GM19023 (cell line): ENCODE data around the gene AMMECR1.

Experiments
- ATAC-seq: cut with Tn5 transposase; IDR thresholded peaks from one replicate; pipeline ENCODE4 v1.9.1; 2021; ENCODE audit warnings: mild to moderate bottlenecking, moderate library complexity; ENCODE audit not compliant: unreplicated experiment

AMMECR1 gene

GRCh38 chrX:110311437-110312230 lies 6.3 kb downstream of the AMMECR1 start:
- ATAC-seq: no peak

DNA sequence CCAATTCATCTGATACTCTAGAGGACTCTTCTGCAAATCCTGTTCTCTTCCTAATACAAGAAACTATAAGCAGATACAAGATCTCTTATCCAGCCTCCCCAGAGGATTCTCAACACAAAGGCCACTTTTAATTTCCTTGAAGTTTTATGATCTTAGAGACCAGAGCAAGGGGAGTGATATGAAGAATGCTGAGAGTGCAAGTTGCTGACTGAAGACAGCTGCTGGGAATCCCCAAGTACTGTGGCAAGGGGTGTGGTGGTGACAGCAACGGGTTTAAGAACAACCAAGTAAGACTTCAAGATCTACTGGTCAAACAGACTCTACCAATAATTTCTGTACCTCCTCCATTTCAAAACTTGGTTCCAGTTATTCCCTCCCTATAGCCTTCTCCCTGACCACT lies 7.0 kb downstream of the AMMECR1 start:
- peak; percentile 91 for ATAC-seq

- ATAC-seq: peak; percentile 18
These were observed 7.7 kb downstream of the AMMECR1 start for GRCh38 chrX:110310000-110310790.

DNA sequence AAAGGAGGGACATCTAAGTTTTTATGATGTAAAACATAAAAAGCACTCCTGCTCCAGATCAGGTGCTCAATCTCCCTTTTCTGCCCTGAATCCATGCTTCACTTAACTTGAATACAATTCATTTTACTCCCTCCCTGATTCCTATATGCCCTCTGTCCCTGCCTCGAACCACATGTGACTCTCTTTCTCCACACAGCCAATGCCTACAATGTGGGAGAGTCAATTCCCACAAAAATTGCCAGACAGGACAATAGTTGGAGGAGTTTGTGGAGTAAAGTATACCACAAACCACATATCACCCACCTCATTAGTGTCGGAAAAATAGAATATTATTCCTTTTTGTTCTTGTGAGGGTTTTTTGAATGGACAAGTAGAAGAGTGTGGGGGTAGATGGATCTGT lies 9.7 kb downstream of the AMMECR1 start:
- no peak for ATAC-seq

DNA sequence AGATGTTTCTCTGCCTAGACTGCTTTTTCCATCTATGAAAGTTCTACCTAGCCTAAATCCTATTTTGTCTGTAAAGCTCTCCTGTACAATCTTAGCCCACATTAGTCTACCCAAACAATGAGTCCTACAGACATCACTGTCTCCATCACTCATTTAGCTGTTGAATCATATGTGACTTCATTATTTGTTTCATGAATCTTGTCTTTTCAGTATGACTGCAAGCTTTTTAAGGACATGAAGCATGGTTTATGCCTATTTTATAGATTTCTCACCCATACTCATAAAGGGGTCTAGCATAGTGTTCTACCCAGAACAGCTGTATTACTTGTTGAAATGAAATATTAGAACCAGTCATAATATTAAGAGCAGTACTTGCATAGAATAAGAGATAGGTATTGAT lies 13.0 kb downstream of the AMMECR1 start:
- no peak for ATAC-seq

DNA sequence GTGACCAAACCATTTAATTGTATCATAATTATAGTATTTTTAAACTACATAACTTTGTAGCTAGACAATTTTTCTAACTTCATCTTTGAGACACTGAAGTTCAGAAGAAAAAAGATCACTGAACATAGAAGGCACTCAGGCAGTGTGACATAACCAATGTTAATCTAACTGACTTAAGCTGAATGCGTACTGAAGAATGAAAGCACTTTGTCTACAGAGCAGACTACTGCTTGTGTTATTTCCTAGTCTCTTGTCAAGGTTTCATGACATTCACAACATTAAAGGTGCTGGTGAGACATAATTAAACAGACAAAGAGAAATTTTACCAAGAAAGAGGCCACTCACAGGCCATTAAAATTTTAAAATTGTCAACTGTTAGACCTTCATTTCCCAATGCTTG lies 13.5 kb downstream of the AMMECR1 start:
- no peak for ATAC-seq

GRCh38 chrX:110302975-110303374 lies 14.9 kb downstream of the AMMECR1 start:
- no peak for ATAC-seq

DNA sequence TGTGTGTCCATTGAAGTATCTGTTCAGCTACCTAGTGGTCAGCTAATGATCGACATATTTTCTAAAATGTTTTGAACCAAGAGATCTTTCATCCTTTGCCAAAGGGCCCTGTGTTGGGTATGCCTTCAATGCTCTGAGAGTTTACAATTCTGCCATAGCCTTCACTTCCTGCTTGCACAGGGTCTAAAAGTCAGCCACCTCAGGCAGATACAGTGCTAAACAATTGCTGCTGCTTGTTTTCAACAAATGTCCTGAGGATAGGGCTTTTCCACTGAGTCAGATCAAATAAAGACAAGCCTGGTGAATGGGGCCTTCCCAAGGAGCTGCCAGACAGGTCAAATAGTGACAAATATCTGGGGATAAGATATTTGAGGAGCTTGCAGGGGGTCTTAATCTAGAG lies 16.7 kb downstream of the AMMECR1 start:
- ATAC-seq: no peak

- ATAC-seq: no peak
These were observed 23.8 kb downstream of the AMMECR1 start for GRCh38 chrX:110294087-110294486.

DNA sequence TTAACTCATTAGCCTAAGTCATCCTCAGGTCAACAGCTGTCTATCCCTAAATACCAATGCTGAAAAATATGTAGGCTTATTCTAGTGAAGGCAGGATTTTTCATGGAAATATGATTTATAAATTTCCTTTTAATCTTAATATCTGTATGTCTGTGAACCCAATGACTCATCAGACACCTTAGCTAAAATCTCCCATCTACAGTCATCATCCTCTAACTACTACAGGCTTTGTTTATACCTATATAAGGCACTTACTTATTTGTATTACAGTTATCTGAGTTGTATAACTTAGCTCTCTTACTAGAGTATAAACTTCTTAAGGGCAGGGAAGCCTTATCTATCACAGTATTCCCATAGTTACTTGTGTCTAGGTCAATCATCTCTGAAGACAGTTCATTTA lies 24.2 kb downstream of the AMMECR1 start:
- ATAC-seq: no peak

DNA sequence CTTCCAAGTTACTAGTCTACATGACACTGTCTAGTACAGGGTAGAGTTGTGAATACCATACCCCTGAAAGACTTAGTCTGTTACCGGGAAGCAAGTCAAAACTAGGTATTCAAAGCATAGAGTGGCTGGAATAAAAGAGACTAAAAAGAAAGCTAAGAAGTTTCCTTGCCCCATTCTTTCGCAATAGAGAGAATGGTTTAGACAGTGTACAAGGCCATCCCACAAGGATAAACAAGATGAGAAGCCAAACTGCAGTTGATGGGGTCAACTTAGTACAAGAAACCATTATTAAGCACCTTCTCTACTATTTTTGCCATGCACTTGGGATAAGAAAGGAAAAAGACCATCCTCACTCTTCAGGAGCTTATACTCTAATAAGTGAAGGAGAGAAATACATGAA lies 30.3 kb downstream of the AMMECR1 start:
- ATAC-seq: no peak

DNA sequence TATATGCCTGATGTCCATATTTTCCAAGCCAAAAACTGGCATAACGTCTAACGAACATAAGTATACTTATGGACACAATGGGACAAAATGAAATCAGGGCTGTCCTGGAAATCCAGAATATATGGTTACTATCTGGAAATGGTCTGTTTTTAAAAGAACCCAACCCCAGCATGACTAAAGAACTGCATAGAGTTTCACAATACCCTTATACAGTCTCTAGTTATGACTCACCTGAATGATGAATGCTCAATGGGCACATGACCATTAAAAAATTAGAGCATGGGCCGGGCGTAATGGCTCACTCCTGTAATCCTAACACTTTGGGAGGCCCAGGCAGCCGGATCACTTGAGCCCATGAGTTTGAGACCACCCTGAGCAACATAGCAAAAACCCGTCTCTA lies 31.8 kb downstream of the AMMECR1 start:
- no peak for ATAC-seq

DNA sequence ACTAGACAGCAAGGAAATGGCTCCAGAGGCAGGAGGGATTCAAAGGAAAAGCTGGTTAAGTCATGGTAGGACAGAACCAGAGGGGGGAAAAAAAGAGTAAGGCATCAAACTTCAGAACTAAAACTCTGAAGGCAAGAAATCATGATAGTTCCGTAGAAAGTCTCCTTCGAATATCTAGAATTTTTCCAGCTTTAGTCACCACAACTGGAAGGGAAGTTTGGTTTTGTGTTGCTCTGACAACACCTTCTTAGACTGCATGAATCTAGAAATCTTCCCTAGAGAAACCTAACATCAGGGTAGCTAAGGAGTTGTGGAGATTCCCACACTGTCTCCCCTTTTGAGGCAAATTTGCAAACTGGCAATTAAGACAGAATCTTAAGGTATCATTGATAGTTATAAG lies 33.7 kb downstream of the AMMECR1 start:
- ATAC-seq: no peak

DNA sequence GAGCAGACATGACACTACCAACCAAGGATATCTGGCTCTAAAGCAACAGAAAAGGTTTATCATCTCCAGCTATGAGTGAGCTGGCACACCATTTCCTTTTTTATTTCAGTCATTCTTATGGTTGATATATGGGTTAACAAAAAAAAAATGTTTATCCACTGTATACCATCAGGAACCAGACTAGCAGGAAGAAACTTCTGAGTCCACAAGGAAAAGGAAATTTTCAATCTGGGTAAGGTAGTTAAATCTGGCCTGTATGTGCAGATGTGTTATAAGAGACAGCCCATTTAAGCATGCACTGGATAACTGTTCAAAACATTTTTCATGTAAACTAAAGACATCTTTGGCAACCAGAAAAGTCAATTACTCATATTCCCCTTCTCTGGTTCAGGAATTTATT lies 35.0 kb downstream of the AMMECR1 start:
- ATAC-seq: no peak

GRCh38 chrX:110281377-110281776 lies 36.5 kb downstream of the AMMECR1 start:
- ATAC-seq: no peak

DNA sequence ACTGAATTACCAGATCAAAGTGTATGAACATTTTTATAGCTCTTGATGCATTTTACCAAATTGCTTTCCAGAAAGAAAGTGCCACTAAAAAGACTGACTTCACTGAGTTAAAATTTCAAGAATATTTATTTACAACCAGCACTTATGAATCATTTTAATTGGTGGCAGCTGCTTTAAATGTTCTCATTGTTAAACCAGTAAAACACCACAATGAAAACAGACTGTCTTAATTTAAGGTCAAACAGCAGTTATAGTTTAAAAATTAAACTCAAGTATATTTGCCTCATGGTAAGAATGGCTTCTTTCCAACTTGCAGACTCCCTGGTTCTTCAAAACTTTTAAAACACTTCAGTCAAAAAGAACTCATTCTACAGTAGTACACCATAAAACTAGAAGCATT lies 36.9 kb downstream of the AMMECR1 start:
- no peak for ATAC-seq

GRCh38 chrX:110277609-110278008 lies 40.3 kb downstream of the AMMECR1 start:
- ATAC-seq: no peak

DNA sequence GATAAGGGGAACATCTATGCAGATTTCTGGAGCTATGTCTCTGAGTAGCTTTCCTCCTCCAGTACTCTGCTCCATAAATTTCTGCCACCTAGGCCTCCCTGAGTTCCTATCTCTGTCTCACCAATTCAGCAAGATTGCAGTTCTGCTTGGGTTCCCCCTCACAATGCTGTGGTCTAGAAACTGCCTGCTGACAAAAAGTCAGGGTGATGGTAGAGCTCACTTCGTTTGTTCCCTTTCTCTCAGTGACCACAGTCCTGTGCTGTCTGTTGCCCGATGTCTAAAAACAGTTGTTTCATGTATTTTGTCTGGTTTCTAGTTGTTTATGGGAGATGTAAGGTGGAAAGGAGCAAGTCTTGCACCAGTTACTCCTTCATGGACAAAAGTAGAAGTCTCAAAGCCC lies 41.1 kb downstream of the AMMECR1 start:
- ATAC-seq: peak; percentile 89

GRCh38 chrX:110268886-110269285 lies 49.0 kb downstream of the AMMECR1 start:
- ATAC-seq: no peak

DNA sequence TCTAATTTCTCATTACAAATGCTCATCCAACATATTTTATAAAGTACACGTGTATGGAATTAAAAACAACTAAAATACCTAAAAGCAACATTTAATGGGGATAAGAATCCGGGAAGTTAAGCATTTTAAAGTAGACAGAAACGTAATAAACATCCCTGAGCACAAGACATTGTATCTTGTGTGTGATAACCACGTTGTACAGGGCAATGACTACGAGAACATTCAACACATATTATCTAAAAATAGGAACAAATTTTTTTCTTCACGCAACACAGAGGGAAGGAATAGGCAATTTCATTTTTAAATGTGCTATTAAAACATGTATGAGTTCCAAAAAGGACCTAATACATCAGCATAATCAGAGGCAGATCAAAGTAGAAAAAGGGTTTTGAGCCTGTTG lies 49.5 kb downstream of the AMMECR1 start:
- ATAC-seq: no peak

DNA sequence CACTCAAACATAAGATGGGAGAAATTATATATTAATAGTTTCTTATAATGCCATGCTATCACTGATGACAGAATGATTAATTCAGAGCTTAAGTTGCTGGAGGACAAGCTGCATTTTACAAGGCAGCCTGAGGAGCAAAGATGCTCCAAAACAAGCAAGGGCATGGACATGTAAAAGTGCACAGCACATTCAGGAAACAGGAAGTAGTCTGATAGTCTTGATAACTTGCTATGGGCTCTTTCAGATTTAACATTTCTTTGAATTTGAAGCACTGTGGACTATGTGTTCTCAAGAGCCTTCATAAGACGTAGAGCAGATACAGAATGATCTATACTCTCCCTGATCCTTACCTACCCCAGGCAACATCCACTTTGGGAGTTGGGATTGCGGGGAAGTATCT lies 50.0 kb downstream of the AMMECR1 start:
- no peak for ATAC-seq

DNA sequence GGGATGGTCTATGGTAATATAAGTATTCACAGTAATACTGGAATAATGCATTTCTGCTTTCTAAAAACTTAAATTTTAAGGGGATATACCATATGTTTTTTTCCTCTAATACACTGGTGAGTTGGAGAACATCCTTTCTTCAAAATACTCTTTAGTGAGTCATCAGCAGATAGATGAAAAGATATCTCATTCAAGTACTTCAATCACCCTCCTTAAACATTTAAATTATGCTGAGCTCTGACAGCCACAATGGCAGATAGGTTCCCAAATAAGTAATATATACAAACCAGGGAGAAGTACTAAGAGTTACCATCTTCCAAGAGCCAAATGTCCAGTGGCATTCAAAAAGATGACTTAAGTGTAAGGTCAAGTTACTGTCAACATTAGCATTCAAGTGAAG lies 52.2 kb downstream of the AMMECR1 start:
- no peak for ATAC-seq
